Effector memory CD8-positive, alpha-beta T cell (primary cell): ENCODE measurements around the gene SAG.
A peak's percentile ranks its signal among the peaks of the same experiment; 100 is the strongest.
"Not testable (repeated sequence)": the region's sequence is repeated elsewhere in the genome, so short reads cannot be mapped to it uniquely, and the experiment has no call there.

Experiments used
- ATAC-seq: fragments of 150-1000 bp; cut with Tn5 transposase; replicated peaks from 2 replicates; pipeline ENCODE4 v1.10.0; 2021; ENCODE audit warnings: mild to moderate bottlenecking, moderate library complexity
- DNase-seq, 3 experiments: peaks; one replicate each; pipeline ENCODE4 v3.0.0; 2021
- H3K27ac Mint-ChIP-seq, 2 donors: one replicate each; pipeline ENCODE4 v1.8.0; 2022; ENCODE audit warnings: mild to moderate bottlenecking in 2 of 2, mixed read lengths in 2 of 2, moderate library complexity in 2 of 2
- H3K27me3 Mint-ChIP-seq, 2 donors: one replicate each; pipeline ENCODE4 v1.8.0; 2022; ENCODE audit warnings: mixed read lengths in 2 of 2
- H3K36me3 Mint-ChIP-seq: one replicate; pipeline ENCODE4 v1.8.0; 2022; ENCODE audit warnings: mild to moderate bottlenecking, moderate library complexity, mixed read lengths; ENCODE audit not compliant: insufficient read depth
- H3K4me1 Mint-ChIP-seq, 2 donors: one replicate each; pipeline ENCODE4 v1.8.0; 2022; ENCODE audit warnings: low read depth in 2 of 2, mixed read lengths in 2 of 2
- H3K4me3 Mint-ChIP-seq, 2 donors: one replicate each; pipeline ENCODE4 v1.8.0; 2022; ENCODE audit warnings: mild to moderate bottlenecking in 2 of 2, mixed read lengths in 2 of 2, moderate library complexity in 2 of 2
- H3K9me3 Mint-ChIP-seq, 2 donors: one replicate each; pipeline ENCODE4 v1.8.0; 2022; ENCODE audit warnings: mixed read lengths in 2 of 2

The SAG gene

DNA sequence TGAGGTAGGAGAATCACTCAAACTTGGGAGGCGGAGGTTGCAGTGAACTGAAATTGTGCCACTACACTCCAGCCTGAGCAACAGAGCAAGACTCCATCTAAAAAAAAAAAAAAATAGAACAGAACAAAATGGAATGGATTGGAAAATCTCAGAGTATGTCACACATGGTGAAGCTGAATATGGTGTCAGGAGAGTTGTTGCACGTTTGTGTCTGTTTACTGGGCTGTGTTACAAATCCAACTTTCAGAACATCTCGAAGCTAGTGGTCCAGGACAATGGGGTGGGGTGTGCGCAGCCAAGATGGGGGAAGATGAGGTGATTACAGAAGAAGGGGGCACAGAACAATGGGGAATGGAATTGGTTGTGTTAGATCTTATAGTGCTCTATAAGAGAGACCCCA is 17.6 kb downstream of the SAG start:
- Mint-ChIP-seq H3K4me3 (no peak overlapping the region), H3K27ac (no peak overlapping the region), H3K9me3 (no peaks in the 10 kb centered on the region), H3K4me1 (peaks cover 19 to 23% of the 10 kb centered on the region in 2 donors), H3K36me3 (peaks cover 4% of the 10 kb centered on the region), H3K27me3 (peaks cover 0 to under 1% of the 10 kb centered on the region in 2 donors)
- DNase-seq (no peak), ATAC-seq (no peak)

DNA sequence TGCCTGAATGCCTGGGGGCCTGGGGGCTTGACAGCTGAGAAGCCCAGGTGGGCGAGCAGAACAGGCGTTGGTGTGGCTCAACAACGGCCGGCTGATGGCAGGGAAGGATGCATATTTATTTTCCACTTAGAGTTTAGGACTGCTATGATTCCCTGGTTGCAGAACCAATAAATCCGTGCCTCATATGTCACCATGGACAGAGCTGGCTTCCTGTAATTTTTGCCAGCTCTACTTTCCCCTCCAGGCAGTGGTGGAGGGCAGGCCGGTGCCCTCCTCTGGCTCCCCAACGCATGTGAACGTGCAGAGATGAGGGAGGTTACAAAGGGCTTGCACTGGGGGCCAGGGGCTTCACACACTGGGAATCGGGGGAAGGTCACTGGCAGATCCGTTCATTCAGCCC is 18.2 kb downstream of the SAG start:
- Mint-ChIP-seq H3K4me1 (peaks cover 23% of the 10 kb centered on the region in 2 donors), H3K4me3 (no peak overlapping the region), H3K9me3 (no peaks in the 10 kb centered on the region), H3K36me3 (peaks cover 4% of the 10 kb centered on the region), H3K27me3 (no peaks in the 10 kb centered on the region), H3K27ac (no peak overlapping the region)
- ATAC-seq (no peak), DNase-seq (no peak)

DNA sequence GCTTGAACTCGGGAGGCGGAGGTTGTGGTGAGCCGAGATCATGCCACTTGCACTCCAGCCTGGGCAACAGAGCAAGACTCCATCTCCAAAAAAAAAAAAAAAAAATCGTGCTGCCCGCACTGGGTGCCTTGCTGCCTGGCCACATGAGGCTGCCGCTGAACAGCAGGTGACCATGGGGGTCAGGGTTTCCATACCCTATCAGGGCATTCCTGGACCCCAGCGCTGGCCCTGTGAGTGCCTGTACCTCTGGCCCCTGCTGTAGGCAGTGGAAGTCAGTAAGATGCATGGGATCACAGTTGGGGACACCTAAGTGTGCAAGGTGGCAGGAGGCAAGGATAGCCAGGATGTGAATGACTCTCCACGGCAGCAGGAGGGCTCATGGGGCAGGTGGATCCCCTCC is 18.9 kb downstream of the SAG start:
- peaks cover 4% of the 10 kb centered on the region for H3K36me3 Mint-ChIP-seq
- H3K9me3 Mint-ChIP-seq: peaks cover 0 to 3% of the 10 kb centered on the region in 2 donors
- peak overlapping the region in 1 of 2 donors; percentile 44 for H3K27ac Mint-ChIP-seq
- H3K27me3 Mint-ChIP-seq: no peaks in the 10 kb centered on the region
- peaks cover 23 to 29% of the 10 kb centered on the region in 2 donors for H3K4me1 Mint-ChIP-seq
- no peak overlapping the region for H3K4me3 Mint-ChIP-seq
- DNase-seq: no peak
- no peak for ATAC-seq

GRCh38 chr2:233328922-233329321 is 21.3 kb downstream of the SAG start:
- peaks cover 8% of the 10 kb centered on the region for H3K36me3 Mint-ChIP-seq
- H3K4me3 Mint-ChIP-seq: no peak overlapping the region
- peaks cover 35% of the 10 kb centered on the region in 2 donors for H3K4me1 Mint-ChIP-seq
- ATAC-seq: no peak
- H3K27me3 Mint-ChIP-seq: no peaks in the 10 kb centered on the region
- H3K27ac Mint-ChIP-seq: peak overlapping the region in 1 of 2 donors; percentile 52
- no peak for DNase-seq
- H3K9me3 Mint-ChIP-seq: peaks cover 0 to 3% of the 10 kb centered on the region in 2 donors

GRCh38 chr2:233329489-233330135 is 22.0 kb downstream of the SAG start:
- DNase-seq: no peak
- no peak for ATAC-seq
- Mint-ChIP-seq H3K27me3 (no peaks in the 10 kb centered on the region), H3K36me3 (peaks cover 8% of the 10 kb centered on the region), H3K4me3 (no peak overlapping the region), H3K27ac (peak overlapping the region in 1 of 2 donors; percentile 52), H3K9me3 (peaks cover 0 to 3% of the 10 kb centered on the region in 2 donors), H3K4me1 (peaks cover 33 to 40% of the 10 kb centered on the region in 2 donors)

- H3K4me3 Mint-ChIP-seq: peak overlapping the region; percentile 73 to 75
- peaks cover 0 to 3% of the 10 kb centered on the region in 2 donors for H3K9me3 Mint-ChIP-seq
- peak overlapping the region; percentile 97 to 98 for H3K27ac Mint-ChIP-seq
- ATAC-seq (peak; percentile 95), DNase-seq (peak; percentile 71 to 76 (median 73))
- H3K4me1 Mint-ChIP-seq: peaks cover 36 to 43% of the 10 kb centered on the region in 2 donors
- H3K36me3 Mint-ChIP-seq: peaks cover 8% of the 10 kb centered on the region
- no peaks in the 10 kb centered on the region for H3K27me3 Mint-ChIP-seq
Measured at GRCh38 chr2:233331536-233331935, 23.9 kb downstream of the SAG start.

- peaks cover 36 to 40% of the 10 kb centered on the region in 2 donors for H3K4me1 Mint-ChIP-seq
- no peak for DNase-seq
- H3K4me3 Mint-ChIP-seq: peak overlapping the region; percentile 73 to 75
- no peak for ATAC-seq
- H3K36me3 Mint-ChIP-seq: peaks cover 8% of the 10 kb centered on the region
- H3K27ac Mint-ChIP-seq: peak overlapping the region; percentile 97 to 98
- no peaks in the 10 kb centered on the region for H3K27me3 Mint-ChIP-seq
- H3K9me3 Mint-ChIP-seq: peaks cover 0 to 3% of the 10 kb centered on the region in 2 donors
Measured at GRCh38 chr2:233332125-233332524, 24.5 kb downstream of the SAG start.

DNA sequence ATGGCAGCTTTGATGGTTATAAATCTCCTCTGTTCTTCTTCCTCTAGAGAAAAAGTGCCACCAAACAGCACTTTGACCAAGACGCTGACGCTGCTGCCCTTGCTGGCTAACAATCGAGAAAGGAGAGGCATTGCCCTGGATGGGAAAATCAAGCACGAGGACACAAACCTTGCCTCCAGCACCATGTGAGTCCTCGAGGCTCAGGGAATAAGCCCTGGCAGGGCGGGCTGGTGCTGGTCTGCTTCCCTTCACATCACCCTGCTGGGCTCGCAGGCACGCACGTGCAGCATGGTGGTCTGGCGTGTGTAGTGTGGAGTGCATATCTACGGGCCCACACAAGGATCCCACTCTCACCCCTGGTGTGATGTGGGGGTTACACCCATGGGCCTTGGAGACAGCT is 27.3 kb downstream of the SAG start:
- peak overlapping the region; percentile 62 to 97 for H3K27ac Mint-ChIP-seq

GRCh38 chr2:233336091-233336490 is 28.5 kb downstream of the SAG start:
- H3K4me3 Mint-ChIP-seq, ATAC-seq, H3K36me3 Mint-ChIP-seq, H3K27ac Mint-ChIP-seq, H3K27me3 Mint-ChIP-seq, H3K9me3 Mint-ChIP-seq, DNase-seq: not testable (repeated sequence)
- peaks cover 30 to 31% of the 10 kb centered on the region in 2 donors for H3K4me1 Mint-ChIP-seq

More for the DNA sequence above, 27.3 kb downstream of the SAG start:
- Mint-ChIP-seq H3K27me3 (no peaks in the 10 kb centered on the region), H3K9me3 (peaks cover 0 to 3% of the 10 kb centered on the region in 2 donors), H3K4me1 (peaks cover 35 to 36% of the 10 kb centered on the region in 2 donors), H3K36me3 (peaks cover 8% of the 10 kb centered on the region), H3K4me3 (no peak overlapping the region)
- DNase-seq: no peak
- no peak for ATAC-seq

GRCh38 chr2:233336541-233336940 is 28.9 kb downstream of the SAG start:
- DNase-seq: no peak
- peaks cover 25 to 27% of the 10 kb centered on the region in 2 donors for H3K4me1 Mint-ChIP-seq
- ATAC-seq: no peak
- no peaks in the 10 kb centered on the region for H3K27me3 Mint-ChIP-seq
- H3K4me3 Mint-ChIP-seq: no peak overlapping the region
- no peaks in the 10 kb centered on the region for H3K9me3 Mint-ChIP-seq
- H3K36me3 Mint-ChIP-seq: peaks cover 8% of the 10 kb centered on the region
- H3K27ac Mint-ChIP-seq: no peak overlapping the region

DNA sequence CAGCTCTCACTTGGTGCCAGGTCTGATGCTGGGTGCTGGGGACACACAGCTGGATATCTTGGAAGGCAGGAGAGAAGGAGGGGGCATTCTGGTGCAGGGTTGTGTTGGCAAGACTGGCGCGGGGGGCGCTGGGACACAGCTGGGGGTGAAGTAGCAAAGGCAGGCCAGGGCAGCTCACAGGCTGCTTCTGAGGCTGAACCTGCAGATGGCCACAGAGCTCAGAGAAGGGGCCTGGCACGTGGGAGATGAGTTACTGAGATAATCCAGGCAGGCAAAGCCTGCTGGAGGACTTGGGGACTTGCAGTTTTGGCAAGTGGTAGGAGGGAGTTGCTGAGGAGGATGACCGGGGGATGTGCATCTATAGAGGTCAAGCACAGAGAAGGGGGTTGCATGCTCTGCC is 30.4 kb downstream of the SAG start:
- Mint-ChIP-seq H3K4me1 (peaks cover 18 to 19% of the 10 kb centered on the region in 2 donors), H3K4me3 (no peak overlapping the region), H3K27ac (no peak overlapping the region), H3K27me3 (no peaks in the 10 kb centered on the region), H3K9me3 (no peaks in the 10 kb centered on the region), H3K36me3 (no peaks in the 10 kb centered on the region)
- ATAC-seq (no peak), DNase-seq (no peak)

DNA sequence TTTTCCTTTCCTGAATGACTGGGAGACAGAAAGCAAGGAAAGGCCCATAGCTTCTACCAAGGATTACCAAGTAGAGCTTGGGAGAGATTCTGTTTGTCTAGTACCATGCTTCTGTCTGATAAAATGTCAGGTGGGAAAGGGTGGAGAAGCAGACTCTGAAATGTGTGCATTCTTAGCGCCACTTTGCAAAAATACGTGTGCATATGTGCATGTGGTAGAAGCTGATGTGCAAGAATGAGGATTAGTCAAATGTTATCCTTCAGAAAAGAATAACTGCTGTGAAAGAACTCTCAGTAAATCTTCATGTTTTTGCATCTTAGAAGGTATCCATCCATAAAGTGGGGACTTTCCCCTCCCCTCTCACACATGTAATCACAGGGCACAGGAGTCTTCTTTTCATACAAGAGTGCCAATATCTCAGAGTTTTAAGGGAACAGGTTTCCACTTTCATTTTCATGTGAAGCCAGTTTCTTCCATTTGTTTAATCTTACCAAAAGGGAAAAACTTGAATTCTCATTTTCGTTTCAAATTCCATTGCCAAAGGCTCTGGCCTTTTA is 31.3 kb downstream of the SAG start:
- Mint-ChIP-seq H3K9me3 (no peaks in the 10 kb centered on the region), H3K36me3 (no peaks in the 10 kb centered on the region), H3K4me3 (no peak overlapping the region), H3K27me3 (no peaks in the 10 kb centered on the region), H3K4me1 (peaks cover 13 to 14% of the 10 kb centered on the region in 2 donors), H3K27ac (no peak overlapping the region)
- no peak for DNase-seq
- ATAC-seq: no peak

DNA sequence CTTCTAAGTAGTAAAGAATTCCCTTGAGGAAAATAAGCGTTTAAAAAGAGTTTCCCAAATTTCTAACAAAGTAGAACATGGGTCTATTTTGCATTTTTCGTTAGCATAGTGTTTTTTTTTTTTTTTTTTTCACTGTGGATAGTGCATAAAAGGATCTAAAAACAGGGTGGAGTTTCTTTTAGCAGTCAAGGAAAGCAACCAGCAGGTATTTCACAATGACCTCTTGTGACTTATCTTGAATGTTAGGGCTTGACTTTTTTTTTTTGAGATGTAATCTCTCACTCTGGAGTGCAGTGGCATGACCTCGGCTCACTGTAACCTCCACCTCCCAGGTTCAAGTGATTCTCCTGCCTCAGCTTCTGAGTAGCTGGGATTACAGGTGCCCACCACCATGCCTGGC is 31.8 kb downstream of the SAG start:
- Mint-ChIP-seq H3K27me3 (no peaks in the 10 kb centered on the region), H3K4me1 (peaks cover 9 to 10% of the 10 kb centered on the region in 2 donors), H3K9me3 (no peaks in the 10 kb centered on the region), H3K27ac (no peak overlapping the region), H3K36me3 (no peaks in the 10 kb centered on the region), H3K4me3 (no peak overlapping the region)
- no peak for ATAC-seq
- DNase-seq: no peak

DNA sequence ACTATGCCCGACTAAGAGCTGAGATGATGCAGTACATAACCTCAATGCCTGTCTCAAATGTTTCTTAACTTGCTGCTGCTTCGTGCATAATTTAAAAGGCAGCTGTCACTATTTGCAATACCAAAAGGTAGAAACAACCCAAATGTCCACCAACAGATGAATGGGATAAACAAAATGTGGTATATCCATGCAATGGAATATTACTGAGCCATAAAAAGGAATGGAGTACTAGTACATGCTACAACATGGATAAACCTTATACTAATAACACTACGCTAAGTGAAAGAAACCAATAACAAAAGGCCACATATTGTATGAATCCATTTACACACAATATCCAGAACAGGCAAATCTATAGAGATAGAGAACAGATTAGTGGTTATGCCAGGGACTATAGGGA is 33.7 kb downstream of the SAG start:
- H3K4me3 Mint-ChIP-seq: no peak overlapping the region
- DNase-seq: no peak
- ATAC-seq: no peak
- no peaks in the 10 kb centered on the region for H3K27me3 Mint-ChIP-seq
- no peak overlapping the region for H3K27ac Mint-ChIP-seq
- H3K9me3 Mint-ChIP-seq: no peaks in the 10 kb centered on the region
- H3K4me1 Mint-ChIP-seq: peaks cover 6% of the 10 kb centered on the region in 2 donors
- H3K36me3 Mint-ChIP-seq: no peaks in the 10 kb centered on the region
